ENCODE results near the gene PDGFD.
"Not testable (repeated sequence)": the region's sequence is repeated elsewhere in the genome, so short reads cannot be mapped to it uniquely, and the experiment has no call there.

Gene PDGFD

DNA sequence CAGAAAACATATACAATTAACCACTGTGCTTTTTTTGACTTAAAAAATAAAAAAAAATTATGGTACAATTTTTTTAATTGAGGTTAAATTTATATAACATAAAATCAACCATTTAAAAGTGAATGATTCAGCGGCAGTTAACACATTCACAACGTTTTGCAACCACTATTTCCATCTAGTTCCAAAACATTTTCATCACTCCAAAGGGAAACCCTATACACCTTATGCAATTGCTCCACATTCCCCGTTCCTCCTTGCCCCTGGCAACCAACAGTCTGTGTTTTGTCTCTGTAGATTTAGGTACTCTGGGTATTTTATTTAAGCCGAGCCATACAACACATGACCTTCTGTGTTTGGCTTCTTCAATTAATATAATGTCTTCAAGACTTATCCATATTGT, 112.2 kb downstream of the PDGFD start:
- DNase-seq, result no peak

DNA sequence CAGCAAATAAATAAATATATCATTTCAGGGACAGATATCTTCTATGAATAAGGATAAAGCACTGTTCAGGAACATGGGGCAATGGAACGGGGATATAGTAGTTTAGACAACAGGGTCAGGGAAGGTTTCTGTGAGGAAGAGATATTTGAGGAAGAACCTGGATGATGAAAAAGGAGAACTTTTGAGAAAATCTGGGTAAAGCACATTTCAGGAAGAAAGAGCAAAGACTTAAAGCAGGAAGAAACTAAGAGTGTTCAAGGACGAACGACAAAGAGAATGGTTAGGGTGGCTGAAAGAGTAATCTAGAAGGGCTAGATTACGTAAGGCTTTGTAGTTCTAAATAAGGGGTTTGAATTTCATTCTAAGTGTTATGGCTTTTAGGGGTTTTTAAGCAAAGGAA, 114.8 kb downstream of the PDGFD start:
- DNase-seq, result no peak

DNA sequence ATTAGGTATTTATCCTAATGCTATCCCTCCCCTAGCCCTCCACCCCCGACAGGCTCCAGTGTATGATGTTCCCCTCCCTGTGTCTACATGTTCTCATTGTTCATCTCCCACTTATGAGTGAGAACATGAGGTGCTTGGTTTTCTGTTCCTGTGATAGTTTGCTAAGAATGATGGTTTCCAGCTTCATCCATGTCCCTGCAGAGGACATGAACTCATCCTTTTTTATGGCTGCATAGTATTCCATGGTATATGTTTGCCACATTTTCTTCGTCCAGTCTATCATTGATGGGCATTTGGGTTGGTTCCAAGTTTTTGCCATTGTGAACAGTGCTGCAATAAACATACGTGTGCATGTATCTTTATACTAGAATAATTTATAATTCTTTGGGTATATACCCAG, 117.1 kb downstream of the PDGFD start:
- DNase-seq, result not testable (repeated sequence)

DNA sequence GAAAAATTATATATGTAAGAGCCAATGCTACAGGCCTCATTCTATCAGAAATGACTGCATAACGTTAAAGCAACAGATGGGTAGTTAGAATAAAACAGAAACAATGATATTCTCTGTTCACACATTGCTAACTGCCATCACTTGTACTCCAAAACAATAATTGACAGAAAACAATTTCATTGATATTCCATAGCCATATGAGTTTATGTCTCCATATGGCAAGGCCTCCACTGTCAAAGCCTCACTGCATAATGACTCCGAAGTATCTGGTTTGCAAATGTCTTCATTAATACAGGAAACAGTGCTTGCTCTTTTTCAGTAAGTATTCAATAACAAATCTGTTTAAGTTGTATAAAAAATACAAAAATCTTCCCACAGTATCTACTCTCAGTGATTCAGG, 117.6 kb downstream of the PDGFD start:
- DNase-seq, result no peak

DNA sequence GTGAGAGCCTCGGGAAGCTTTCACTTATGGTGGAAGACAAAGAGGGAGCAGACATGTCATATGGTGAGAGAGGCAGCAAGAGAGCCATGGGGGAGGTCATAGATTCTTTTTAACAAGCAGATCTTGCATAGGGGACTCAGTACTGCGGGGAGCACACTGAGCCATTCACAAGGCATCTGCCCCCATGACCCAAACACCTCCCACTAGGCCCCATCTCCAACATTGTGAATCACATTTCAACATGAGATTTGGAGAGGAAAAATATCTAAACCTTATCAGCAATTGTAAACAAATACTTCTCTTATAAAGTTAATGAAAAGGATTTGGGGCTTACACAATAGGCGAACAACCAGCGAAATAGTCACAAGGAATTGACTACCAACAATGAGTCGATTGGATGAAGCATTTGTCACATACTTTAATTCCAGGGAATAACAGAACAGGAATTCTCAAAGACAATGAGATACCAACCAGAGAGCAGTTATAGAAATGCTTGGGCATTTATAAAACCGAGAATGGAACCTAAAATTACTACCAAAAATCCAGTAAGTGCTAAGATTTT, 120.2 kb downstream of the PDGFD start:
- DNase-seq, result no peak

DNA sequence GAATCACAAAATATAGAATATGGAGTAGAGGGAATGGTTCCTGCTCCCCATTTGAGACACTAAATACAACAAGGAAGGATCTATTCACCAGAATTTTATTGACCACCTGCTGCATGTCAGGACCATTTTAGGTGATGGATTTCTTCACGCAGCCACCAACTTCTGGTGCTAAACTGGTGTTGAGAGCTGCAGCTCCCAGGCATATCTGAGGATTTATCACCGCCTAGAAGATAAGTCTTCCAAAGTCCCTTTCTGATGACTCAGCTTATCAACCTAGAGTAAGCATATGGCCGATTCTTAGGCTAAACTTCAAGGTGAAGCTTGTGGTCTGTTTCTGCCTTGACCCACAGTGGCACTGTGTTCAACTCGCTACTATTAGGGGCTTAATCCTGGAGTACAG, 120.8 kb downstream of the PDGFD start:
- no peak for DNase-seq

DNA sequence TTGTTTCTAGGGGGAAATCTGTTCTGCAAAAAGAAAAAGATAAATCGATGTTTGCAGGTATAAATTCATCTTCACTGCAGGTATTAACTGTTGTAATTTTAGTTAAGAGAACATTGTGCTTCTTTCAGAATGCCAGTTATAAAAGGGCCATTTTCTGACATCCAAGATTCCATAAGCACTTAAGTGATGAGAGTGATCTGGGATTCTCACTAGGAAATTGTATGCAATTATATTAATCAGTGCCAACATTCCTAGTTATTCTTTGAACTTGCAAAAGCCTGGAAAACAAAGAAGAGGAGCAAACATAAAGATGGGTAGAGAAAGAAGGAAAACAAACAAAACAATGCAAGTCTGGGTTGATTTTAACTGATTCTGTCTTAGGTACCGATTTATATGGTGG, 122.2 kb downstream of the PDGFD start:
- no peak for DNase-seq

DNA sequence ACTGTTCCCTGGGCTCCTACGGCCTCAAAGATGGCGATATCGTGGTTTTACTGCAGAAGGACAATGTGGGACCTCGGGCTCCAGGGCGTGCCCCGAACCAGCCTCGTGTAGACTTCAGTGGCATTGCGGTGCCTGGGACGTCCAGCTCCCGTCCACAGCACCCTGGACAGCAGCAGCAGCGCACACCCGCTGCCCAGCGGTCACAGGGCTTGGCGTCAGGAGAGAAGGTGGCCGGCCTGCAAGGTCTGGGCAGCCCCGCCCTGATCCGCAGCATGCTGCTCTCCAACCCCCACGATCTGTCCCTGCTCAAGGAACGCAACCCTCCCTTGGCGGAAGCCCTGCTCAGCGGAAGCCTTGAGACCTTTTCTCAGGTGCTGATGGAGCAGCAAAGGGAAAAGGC, 127.0 kb downstream of the PDGFD start:
- DNase-seq, result no peak

DNA sequence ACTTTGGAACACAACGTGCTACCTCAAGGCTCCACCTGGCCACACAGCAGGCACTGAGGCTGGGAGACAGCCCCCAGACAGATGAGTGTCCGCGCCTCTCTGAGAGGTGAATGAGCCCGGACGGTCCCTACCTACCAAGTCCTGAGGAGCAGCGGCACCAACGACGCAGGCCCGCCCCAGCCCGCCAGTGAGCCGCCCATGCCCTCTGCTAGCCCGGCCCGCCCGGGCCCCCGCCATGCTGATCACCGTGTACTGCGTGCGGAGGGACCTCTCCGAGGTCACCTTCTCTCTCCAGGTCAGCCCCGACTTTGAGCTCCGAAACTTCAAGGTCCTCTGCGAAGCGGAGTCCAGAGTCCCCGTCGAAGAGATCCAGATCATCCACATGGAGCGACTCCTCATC, 127.4 kb downstream of the PDGFD start, which contains the start of gene DDI1:
TSS of gene DDI1 (plus strand) at position 53 of the 400 bp plus-strand sequence. CDS start at position 236, 183 bp downstream.
- no peak for DNase-seq

DNA sequence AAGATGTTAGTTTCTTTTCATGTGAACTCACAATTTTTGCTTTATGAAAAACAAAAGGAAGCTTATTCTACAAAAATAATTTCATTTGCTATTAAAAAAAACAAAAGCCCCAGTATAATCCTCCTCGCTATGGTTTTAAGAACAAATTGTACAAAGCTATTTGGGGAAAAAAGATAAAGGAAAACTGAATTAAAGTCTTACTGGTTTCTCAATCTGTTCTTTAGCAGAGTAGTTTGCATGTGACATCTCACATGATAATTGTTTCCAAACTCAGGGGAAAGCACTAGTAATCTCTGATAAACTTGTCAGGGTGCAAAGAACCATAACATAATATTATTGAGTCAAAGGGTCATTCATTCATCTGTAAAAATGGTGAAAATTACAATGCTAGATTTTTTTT, 130.4 kb downstream of the PDGFD start:
- no peak for DNase-seq

DNA sequence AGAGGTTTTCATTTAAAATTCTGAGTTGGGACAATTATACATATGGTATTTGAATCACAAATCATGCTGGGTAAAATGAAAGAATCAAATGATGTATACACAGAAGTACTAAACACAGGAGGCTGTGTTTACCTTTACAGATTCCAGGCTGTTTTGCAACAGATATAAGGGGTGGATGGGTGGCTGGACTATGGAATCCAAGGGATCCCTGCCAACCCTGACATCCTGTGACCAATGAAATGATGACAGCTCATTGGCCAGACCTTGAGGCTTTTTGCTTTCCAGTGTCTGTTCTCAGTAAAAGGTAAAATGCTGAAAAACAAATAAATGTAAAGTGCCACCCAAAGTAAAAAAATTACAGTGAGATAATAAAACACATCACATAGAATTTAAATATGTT, 130.8 kb downstream of the PDGFD start:
- DNase-seq, result no peak

DNA sequence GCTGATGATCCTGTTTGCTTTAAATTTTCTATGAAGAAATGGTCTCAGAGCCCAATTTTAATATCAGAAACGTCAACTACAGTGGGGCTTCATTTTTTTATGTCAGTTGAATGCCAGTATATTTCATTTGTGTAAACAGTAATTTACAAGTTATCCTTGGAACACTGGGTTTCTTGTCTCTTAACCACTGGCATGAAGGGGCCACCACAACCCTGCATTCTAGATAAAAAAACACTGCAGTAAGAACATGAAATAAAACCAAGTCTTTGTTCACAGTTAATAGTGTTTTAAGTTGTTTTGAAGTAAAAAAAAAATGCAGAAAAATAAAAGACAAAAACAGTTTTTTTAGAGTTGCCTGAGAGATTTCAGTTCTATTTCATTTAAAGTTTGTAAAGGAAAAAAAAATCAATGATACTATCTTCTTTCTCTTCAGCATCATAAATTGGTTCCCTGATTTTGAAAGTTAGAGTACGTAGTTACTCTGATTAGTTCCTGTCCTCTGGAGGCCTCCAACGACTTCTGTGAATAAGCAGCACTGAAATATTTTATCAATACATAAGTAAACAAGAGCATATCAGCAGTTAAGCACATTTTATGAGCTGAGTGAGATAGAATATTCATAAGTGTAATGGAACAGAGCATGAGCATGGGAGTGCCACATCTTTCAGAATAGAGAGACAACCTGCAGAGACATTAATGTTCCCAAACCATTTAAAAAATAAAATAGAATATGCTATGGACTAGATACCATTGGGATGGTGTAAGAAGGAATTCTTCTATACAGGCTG, 135.3 kb downstream of the PDGFD start:
- no peak for DNase-seq

DNA sequence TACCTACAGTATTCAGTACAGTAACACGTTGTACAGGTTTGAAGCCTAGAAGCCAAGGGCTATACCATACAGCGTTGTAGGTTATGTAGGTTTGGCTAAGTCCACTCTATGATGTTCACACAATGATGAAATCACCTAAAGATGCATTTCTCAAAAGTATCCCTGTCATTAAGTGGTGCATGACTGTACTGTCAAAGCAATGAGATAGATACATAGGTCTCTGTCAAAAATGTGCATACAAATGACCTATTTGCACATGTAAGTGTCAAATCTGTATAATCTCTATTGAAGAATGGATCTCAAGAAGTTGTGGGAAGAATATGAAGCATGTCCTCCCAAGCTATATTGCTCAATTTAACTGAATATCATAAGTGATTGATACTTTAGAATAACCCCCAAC, 139.4 kb downstream of the PDGFD start:
- DNase-seq, result no peak

DNA sequence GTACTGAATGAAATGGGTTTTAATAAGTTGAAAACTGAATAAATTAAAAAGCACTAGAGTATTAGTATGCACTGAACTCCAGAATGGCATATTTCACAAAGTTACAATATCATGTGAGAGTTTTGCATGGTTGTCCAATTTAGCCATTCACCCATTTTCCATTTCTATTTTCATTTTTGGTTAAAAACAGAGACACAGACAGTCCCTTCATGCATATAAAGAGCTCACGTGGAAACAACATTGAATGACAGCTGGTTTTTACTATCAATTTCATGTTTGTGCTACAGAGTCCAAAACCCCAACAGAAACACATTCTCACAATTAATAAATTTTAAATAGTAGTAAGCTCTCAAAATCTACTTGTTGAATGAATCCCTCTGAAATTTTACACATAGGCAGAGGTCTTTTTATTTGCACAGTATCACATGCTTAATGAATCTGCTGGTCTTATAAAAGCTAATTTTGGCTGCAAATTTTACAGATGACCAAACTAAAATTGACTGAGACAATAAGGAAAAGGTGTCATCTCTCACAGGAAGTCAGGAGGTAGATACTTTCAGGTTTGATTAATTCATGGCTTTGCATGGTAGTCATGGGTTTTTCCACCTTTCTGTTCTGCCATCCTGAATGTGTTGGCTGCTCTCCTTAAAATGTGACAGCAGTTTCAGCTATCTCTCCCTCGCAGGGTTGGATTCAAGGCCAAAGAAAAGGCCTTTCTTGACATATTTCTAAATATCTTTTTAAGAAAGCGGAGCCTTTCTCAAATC, 148.1 kb downstream of the PDGFD start:
- no peak for DNase-seq

DNA sequence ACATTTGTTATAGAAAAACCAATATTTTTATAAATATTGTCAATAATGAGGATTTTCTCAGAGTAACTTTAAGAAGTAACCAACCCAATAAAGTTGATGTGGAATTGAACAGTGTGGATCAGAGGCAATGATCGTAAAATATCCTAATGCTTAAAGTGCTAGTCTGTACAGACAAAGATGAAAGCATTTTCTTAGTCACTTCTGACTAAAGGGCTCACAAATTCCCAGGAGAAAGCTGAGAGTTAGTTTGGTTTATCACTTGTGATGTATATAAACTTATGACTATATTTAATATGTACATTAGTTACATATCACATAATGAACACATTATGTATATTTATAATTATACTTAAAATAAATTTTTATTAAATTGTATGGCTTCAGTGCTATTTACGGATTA, 152.9 kb downstream of the PDGFD start:
- DNase-seq, result no peak

DNA sequence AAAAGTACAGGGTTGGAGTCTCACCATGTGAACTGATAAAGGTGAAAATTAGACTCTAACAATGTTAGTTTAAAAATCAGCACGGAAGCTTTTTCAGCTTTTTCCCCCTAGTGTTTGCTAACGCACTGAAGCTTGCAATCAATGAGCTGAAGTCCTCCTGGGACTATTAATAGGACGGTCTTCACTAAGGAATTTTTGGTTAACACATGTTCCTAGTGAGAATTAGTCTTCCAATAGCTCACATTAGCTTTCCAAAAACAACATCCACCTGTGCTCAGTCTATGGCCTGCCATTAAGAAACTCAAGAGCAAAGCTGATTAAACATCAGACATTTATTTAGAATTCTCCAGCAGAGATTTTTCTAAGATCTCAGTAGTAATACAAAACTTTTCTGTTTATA, 154.2 kb downstream of the PDGFD start:
- no peak for DNase-seq

DNA sequence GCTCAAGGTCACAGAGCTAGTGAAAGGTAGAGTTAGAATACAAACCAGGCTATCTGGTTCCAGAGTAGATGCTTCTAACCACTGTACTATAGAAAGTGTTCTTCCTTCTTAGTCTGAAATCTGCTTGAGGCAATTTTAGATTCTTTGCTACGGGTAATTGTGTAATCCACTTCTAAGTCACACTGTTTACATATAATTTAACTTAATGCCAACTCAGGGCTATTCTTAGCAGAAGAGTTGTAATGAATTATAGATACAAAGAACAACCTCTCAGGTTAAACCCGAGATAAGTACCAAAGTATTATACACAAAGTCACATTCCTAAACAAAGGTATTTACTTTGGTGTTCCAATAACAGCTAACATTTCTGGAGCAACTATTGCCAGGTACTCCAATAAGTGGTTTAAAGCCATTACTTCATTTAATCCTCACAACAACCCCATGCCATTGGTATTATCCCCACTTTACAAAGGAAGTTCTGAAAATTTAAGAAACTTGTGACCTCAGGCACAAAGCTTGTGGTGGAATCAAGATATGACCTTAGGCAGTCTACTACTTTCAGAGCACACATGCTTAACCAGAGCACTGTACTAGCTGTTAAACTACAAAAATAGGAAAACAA, 158.6 kb downstream of the PDGFD start:
- no peak for DNase-seq

DNA sequence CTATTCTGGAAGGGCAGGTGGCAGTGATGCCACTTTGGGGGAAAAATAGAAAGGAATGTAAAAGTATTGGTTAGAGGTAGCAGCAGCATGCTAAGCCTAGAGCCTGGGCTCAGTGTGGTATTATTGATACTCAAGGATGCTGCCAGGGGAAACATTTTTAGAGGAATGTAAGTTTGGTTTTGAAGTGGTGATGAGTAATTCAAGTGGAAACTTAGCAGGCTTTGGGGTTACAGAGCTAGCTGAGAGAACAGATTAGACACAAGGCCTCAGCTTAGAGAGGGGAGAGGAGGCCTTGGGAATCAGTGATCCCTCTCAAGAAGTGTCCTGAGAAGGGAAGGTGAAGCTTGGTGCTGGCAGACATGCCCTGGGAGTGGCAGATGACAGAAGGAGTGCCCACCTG, 160.5 kb downstream of the PDGFD start:
- no peak for DNase-seq

DNA sequence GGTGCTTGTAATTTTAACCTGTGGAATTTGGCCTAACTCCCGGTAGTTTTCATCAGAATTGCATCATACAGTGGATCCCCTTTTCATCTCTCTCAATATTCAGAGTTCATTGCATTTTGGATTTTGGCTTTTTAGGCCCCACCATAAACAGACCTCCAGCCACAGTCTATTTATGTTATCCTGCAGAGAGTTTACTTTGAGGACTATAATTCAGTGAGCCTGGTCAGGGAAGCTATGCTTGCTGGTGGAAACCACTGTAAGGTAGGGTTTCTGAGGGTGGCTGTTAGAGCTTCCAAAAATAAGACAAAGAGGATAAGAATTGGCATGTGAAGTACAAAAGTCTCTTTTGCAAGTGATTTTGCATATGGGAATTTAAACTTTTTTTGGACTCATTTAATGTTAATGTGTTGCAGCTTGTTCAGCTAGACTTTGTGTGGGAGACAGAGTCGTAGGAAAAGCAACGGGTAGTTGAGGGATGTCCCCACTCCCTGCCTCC, 162.3 kb downstream of the PDGFD start:
- DNase-seq, result peak; percentile 28

DNA sequence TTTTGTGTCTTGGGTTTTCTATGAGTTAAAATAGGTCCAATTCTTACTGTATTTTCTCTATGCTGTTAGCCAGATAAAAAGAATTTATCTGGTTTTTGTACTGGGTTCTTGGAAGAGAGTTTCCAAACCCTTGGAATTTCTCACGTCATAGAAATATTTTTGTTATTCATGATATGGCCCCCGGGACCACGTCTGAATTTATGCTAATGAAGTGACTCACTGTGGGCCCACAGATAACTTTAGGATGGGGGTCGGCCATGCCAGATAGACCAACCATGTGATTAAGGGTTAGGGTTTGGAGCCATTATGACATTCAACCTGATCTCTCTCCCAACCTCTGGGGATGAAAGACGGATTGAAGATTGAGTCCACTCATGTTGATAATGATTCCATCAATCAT, 163.1 kb downstream of the PDGFD start:
- DNase-seq, result no peak

DNA sequence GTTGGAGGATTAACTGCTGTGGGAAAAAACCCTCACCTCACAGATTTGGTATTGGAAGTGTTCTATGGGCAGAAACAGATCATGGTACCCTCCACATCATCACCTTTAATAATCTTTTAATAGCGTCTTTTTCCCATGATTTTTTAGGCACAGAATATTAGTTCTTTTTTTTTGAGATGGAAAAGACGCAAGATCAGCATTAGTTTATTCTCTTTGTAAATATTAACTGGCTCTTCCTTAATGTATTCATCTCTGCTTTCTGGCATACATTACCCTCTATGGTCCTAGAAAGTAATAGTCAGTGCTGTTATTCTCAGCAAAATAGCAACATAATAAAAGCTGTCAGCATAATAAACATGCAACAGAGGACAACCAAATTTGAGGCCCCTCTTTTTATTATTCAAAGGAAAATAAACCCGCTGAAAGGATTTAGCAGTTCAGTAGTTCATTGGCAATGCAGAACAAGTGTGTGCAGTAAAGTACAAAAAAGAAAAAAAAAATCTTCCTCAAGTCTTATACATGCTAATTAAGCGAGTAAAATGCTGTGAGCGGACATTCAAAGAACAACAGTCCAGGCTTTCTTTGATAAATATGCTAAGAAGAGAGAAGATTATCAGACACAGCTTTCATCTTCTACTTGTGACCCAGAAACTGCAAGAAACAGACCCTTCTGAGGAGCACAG, 165.0 kb downstream of the PDGFD start:
- no peak for DNase-seq

DNA sequence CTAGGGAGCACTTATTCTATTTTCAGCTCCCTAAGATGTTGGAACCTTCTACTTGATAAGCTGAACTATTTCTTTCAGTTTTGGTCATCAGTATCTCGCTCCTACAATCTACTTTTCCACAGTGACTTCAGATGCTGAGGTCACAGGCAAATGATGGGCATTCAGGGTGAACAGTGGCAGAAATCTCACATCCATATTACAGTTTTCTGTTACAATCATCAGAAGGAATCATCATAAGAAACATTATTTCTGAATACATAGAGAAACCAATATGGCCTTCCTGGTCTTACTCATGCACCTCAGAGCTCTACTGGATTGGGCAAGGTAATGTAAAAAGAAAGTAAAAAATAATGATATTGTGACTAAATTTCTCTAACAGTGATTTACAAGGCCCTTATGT, 166.9 kb downstream of the PDGFD start:
- DNase-seq, result no peak

DNA sequence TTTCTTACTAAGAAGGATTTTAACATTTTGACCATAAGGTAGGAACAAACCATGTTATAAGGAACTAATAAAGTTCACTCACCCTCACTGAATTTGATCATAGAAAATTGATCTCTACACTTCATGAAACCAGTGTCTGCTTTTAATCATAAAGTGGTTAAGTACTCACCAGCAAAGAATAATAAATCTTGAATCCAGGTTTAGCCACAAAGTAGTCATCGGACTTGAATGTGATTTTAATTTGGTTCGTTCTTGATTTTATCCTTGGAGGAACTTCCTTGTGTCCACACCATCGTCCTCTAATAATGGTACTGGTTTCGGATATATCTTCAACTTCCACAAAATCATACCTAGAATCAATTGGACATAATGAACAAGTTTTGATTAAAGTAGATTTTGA, 168.1 kb downstream of the PDGFD start:
- no peak for DNase-seq
